AG20443 (cell line): ENCODE results near the gene TMEM94.

Source experiments
- DNase-seq: peaks from one replicate; pipeline ENCODE4 v3.0.0; 2012; ENCODE audit warnings: low spot score, mixed read lengths

Gene TMEM94

DNA sequence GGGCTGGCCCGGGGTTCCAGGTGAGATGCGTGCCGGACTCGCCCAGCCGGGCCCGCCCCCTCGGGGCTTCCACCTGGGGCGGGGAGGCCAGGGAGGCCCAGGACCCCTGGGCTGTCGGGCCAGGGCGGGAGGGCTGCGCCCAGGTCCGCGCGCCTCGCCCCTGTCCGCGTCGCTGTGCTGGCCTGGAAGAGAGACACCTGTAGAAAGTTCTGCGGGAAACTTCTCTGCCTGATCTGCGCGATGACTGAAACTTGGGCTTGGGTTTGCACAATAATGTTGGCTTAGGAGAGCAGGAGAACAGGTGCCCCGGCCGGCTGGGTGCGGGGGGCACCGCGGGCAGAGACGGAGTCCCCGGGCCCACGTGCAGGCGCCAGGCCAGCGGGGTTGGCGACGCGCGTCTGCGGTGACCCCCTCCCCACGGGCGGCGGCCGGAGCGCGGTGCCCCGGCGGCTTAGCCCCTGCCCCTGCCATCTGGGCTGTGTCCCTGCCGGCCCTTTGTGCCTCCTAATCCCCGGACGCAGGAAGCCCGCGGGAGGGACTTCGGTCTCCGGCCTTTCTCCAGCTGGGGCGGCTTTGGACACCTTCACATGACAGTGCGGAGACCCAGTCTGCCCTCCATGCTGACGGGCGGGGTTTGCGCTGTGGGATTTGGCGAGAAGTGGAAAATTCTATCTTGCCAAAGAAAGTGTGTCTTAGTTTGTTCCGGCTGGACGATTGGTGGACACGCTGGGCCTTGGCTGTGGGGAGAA, 69.5 kb downstream of the TMEM94 start:
- no peak for DNase-seq

DNA sequence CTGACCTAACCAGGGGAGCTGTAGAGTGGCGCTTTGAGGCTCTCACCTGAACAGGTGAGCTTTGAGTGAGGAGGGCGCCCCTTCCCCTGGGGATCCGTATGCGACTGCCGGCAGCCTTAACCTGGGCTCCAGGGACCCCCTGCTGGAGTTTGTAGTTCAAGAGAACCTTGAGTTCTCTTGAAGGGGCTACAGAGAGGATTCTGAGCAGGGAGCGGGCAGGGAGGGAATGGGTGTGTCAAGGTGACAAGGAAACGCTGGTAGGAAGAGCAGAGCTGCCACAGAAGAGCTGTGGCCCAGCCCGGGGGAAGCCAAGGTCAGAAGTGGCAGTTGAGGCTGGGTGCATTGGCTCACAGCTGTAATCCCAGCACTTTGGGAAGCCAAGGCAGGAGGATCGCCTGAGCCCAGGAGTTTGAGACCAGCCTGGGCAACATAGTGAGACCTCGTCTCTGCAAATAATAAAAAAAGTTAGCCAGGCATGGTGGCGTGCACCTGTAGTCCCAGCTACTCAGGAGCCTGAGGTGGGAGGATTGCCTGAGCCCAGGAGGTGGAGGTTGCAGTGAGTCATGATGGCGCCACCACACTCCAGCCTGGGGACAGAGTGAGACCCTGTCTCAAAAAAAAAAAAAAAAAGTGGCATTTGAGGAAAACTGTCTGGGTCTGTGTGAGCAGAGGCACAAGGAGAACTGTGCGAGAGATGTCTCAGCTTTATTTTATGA, 70.3 kb downstream of the TMEM94 start:
- DNase-seq, result no peak

DNA sequence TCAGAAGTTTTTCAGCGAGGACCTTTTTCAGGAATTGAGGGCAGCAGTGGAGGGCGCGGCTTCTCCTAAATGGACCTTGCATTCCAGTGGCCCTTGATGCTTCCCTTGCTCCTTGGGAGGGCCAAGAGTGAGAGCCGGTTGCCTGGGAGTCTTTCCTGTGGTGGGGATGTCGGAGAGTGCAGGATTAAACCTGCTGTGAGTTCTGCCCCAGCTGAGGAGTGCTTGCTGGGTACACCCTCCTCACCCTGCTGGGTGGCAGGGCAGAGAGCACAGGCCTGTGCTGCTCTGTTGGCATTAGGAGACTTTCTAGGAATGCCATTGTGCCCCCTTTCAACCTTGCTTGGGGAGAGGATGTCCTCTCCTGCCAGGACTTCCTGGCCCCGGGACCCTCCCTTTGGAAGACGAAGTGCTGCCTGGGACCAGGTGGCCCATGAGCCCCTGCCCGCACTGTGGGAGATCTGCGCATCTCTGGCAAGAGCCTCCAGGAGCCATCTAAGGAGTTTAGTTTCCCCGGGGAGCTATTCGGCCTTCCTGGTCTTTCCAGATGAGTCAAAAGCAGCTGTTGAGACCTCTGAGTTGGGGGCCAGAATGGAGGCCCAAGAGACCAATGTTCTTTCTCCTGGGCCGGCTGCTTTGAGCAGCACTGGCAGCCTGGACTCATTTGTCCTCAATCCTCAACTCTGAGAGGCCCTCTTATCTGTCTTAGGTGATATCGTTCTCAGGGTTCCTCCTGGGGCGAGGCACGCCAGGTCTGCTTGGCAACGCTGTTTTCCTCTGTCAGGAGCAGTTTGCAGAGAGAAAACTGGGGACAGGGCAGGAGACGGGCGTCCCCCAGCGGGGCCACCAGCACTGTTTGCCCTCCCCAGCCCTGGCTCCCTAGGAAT, 74.6 kb downstream of the TMEM94 start:
- no peak for DNase-seq

DNA sequence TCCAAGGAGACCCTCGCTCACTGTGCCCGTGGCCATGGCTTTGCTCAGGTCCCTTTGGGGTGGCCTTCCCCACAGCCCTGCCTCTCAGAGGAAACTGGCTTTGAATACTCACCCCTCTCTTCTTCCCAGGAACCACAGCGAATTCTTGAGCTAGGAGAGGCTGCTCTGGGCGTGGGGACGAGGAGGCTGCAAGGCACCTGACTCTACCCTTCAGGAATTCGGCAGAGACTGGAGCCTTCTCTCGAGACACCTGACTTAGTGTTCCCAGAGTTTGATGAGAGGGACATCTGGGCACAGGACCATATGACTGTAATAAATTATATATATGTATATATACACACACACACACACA, 75.3 kb downstream of the TMEM94 start:
- peak; percentile 58 for DNase-seq

DNA sequence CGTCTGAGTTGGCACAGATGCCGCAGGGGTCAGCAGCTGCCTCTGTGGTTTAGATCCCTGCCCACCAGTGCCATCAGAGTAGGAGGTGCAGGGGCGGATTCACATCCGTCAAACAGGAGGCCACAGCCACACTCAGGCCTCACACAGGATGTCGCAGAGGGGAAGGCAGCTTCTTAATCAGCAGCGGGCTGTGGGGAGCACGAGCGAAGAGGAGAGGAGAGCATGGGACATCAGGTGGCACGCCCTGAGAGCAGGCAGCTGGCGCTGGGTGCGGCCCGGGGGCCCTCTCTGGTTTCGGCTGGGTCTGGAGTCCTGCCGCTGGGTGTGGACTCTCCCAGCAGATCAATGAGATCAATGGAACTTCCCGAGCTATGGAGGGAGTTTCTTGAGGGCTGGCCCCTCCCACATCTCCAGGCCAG, 78.7 kb downstream of the TMEM94 start:
- DNase-seq, result no peak

DNA sequence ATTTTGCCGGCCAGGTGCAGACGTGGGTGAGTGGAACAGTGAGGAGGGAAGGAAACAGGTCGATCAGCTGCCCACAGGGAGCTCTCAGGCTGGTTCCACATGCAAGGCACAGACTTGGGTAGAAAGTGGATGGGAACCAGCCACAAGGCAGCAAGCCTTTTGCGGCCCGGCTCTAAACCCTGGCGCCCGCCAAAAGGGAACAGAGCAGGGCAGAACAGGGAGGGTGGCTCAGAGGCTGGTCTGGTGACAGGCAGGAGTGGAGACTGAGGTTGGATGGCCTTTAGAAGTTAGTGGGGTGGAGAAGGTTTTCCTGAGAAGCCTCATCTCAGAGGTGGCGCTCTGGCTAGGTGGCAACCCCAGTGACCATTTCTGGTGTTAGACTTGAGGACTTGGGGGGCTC, 79.4 kb downstream of the TMEM94 start:
- DNase-seq, result no peak

DNA sequence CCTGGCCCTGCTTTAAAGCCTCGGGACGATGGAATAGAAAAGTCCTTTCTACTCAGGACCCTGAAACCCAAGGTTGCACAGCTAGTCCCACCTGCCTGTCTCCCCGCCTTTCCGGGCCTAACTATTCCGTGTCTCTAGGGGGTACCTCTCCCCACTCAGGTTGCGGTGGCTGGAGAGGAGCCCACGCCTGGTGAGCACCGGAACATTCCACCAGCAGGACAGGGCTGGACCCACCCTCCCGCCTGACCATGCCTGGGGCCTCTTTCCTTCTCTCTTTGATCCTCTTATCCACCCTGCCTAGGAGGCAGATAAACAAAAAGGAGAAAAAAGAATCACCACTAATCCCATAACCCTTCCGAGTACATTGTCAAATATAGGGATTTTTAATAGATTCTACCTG, 79.9 kb downstream of the TMEM94 start:
- no peak for DNase-seq

DNA sequence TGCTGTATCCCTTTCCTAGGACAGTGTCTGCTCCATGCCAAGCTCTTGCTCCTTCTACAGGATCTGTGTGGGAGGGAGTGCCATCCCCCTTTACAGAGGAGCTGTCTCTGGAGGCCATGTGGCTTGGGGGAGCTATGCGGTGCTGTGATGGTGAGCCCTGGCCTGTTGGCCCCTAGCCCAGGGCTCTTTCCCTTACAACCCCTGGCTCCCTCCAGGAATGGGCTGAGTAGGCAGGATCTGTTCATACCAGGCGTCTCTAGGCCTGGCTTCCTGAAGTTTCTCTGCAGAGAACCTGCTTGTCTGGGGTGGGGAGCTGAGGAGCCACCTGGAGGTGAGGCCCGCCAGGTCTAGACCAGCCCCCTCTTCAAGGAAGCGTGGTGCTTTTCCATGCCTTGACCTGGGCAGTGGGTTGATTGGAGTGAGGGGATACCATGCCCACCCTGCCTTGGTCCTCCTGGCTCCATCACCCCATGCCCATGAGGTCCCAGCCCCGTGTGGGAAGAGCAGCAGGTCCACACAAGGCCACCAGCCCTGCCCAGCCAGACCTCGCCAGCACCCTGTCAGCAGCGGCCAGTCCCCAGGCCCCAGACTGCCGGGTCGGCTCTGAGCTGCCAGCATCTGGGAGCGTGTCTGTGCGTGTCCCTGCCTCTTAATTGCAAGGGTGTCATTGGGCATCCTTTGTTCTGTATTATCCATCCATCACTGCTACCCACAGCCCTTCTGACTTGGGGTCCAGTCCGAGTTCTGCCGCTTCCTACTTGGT, 83.7 kb downstream of the TMEM94 start:
- DNase-seq, result no peak

DNA sequence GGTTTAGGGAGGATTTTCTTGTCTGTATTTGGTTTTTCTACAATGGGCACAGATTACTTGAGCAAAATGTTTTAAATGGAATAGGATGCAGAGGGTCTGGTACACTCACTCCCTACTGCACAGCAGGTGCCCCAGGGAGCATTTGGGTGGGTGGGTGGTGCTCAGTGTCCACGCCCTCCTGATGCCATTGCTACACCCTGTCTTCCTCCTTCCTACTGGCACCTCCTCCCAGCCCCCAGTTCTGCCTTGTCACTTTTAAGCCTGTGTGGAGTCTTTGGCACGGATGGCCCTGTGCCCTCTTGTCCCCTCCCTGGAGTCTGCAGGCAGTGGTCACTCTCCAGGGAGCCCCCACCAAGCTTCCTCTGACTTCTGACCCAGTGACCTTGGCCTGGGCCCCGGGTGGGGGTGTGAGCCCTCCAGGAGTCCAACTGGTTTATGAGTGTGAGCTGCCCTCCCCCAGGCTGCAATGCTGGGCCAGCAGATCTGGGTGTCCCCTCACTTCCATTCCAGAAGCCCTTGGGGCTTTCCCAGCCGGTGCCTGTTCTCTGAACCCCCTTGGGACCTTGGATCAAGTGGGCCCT, 84.6 kb downstream of the TMEM94 start:
- no peak for DNase-seq

DNA sequence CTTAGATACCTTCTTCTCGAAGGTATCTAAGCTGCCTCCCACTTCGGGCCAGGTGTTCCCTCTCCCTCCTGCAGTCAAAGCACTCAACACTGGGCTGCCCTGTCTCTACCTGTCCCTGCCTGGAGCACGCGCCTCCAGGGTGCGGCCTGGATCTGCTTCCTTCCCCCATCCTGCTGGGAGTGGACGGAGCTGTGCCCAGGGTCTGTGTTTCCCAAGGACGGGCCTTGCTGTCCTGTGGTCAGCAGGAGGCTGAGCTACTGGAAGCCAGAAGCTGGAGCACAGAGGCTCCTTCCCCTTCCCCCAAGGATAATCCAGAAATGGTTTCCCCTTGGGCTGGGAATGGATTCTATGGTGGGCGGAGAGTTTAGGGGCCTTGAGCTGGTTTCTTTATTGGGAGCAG, 85.8 kb downstream of the TMEM94 start:
- DNase-seq, result no peak

DNA sequence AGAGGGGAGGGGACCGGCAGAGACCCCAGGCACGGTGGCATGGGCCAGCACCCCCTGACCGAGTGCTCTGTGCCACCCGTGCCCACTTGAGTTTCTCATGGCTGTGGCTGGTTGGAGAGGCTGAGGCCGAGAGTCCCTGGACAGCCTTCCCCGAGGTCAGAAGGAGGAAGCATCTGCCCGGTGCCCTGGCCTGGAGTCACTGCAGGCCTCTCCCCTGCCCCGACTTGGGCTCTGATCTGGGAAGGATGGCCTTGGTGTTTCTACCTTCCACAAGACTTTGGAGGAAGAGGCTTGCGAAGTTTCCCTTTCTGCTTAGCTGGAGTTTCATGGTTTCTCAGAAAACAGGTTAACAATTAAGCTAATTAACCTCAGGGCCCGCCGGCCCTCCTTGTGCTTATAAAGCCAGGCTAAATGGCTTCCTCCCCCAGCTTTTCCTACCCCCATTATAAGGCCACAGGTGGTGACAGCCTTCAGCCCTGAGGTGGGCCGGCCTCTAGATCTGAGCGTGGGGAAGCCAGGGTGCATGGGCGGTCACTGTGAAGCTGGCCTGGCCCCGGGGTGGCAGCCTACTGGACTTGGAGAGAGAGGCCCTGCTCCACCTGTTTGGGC, 86.4 kb downstream of the TMEM94 start:
- no peak for DNase-seq

DNA sequence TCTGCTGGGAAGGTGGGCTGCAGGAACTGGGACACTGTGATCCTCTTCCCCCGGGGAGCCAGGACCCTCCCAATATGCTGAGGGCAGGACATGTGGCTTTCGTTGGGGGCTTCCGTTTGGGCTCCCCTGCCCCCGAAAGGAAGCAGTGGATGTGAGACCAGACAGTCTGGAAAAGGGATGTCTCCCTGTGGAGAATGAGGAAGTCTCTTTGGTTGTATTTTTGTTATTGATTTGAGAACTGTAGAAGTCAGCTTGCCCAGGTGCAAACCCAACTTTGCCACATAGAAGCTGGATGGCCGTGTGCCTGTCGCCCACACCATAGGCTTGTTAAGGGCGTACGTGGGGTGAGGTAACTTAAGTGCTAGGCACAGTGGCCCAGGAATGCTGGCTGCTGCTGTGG, 87.8 kb downstream of the TMEM94 start:
- DNase-seq, result no peak

DNA sequence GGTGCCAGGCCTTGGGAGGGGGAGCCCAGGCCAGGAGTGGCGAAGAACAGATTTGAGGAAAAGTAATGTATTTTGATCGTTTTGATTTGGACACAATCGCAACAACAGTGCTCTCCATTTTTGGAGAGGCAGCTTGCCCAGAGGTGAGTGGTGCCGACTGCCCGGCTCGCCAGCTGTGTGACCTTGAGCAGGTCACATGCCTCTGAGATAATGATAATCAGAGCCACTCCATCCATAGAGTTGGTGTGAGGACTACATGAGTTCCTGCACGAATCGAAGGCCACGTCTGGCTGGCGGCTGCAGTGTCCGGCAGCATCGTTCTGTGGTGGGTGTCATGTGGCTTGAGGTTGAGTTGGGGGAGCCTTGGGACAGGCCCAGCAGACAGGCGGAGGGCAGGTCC, 89.7 kb downstream of the TMEM94 start:
- no peak for DNase-seq

DNA sequence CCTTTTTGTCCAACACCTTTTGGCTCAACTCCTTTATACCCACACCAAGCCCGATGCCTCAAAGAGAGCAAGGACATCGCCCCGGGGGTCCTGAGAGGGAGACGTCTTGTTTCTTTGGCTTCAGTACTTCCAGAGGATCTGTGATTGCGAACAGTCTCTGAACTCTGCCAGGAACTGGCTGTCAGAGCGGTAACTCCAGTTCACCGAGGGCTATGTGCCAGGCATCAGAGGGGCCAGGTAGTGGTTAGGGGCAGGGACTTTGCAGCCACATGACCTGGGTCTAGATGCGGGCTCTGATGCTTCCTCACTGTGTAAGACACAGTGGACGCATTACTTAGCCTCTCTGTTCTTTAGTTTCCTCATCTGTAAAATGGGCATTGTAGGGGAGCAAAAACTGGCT, 90.7 kb downstream of the TMEM94 start:
- DNase-seq, result no peak

DNA sequence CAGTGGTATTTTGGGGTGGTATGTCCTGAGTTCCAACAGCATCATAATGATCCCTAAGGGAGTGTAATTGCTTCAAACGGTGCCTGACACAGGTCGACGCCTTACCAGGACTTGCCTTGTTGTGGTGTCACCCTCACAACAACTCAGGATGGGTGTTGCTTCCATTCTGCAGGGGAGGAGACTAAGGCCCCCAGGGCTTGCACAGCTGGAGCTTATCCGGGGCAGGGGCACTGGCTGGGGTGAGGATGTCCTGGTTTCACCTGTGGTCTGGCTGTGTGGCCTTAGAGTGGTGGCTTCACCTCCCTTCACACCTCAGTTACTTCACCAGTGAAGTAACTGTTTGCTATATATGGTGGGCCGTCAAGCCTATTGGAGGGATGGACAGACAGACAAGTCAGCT, 92.4 kb downstream of the TMEM94 start:
- no peak for DNase-seq
